Subcutaneous adipose tissue (tissue), 4 donors: ENCODE measurements around the gene SYNJ2BP. TPM values are rescaled to one million over a fixed set of nuclear protein-coding genes. Genes with fewer than 3 reads are reported as not detected.

Experiments used
- total RNA-seq, 4 donors: library from RNA; depleted of rRNA; stranded (reverse); fragments of >200 nt; gene quantifications; one replicate each; pipeline ENCODE4 v1.1.0, GENCODE V29; 2016
- TF ChIP-seq, protein P1 (sequence below): fragments of 450-650 bp; IDR thresholded peaks from one replicate; pipeline ENCODE4 v1.5.1; 2016; ENCODE audit warnings: low read depth, mild to moderate bottlenecking, control low read depth, antibody characterized with exemption, moderate library complexity

Gene SYNJ2BP
- total RNA-seq, 4 donors from 2014 or later: 16.3 to 23.4 (median 20.5) TPM

DNA sequence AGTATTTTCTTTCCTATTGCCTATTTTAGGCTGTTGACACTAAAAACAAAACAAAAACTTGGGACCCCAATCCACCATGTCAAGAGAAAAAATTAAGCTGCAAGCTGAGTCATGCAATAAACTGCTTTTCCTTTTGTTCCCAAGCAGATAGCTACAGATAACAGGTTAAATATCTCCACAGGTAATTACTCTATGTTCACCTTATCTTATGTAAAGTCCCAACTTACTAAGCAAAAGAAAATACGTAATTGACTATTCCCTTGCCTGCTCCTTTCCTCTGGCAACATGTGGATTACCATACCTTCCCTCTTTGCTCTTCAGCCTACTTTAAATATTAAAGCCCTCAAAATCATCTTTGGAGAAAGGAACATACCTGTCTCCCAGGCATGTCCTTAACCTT, 38.2 kb downstream of the SYNJ2BP start:
- TF ChIP-seq, protein P1, sequence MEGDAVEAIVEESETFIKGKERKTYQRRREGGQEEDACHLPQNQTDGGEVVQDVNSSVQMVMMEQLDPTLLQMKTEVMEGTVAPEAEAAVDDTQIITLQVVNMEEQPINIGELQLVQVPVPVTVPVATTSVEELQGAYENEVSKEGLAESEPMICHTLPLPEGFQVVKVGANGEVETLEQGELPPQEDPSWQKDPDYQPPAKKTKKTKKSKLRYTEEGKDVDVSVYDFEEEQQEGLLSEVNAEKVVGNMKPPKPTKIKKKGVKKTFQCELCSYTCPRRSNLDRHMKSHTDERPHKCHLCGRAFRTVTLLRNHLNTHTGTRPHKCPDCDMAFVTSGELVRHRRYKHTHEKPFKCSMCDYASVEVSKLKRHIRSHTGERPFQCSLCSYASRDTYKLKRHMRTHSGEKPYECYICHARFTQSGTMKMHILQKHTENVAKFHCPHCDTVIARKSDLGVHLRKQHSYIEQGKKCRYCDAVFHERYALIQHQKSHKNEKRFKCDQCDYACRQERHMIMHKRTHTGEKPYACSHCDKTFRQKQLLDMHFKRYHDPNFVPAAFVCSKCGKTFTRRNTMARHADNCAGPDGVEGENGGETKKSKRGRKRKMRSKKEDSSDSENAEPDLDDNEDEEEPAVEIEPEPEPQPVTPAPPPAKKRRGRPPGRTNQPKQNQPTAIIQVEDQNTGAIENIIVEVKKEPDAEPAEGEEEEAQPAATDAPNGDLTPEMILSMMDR: no peak

Other genes starting within 250 kb of the SYNJ2BP start
- gene SLC8A3, start 228.1 kb downstream of the SYNJ2BP start, total RNA-seq: 1 to 10 TPM in 1 of 4 donors, under 1 TPM in 3; 0.19 to 1.1 (median 0.66) TPM
- 10 to 100 TPM; 18.3 to 38.3 (median 23.9) TPM for gene COX16, start 57.4 kb downstream of the SYNJ2BP start, total RNA-seq
- gene ADAM21, start 35.1 kb upstream of the SYNJ2BP start, total RNA-seq: under 1 TPM in 1 of 4 donors, not detected in 3; 0.33 TPM
- gene ADAM20, start 117.9 kb upstream of the SYNJ2BP start, total RNA-seq: 1 to 10 TPM; 2.0 to 4.9 (median 2.9) TPM
- gene MED6, start 183.6 kb upstream of the SYNJ2BP start, total RNA-seq: 10 to 100 TPM; 28.2 to 43.9 (median 35.5) TPM
- gene TTC9, start 224.8 kb upstream of the SYNJ2BP start, total RNA-seq: under 1 TPM; 0.22 to 0.65 (median 0.36) TPM